GM21717 (cell line): ENCODE results near the gene KHK.
"Not testable (repeated sequence)": the region's sequence is repeated elsewhere in the genome, so short reads cannot be mapped to it uniquely, and the experiment has no call there.

Experiments used
- ATAC-seq: cut with Tn5 transposase; IDR thresholded peaks from one replicate; pipeline ENCODE4 v1.9.1; 2021; ENCODE audit warnings: mild to moderate bottlenecking, moderate library complexity; ENCODE audit not compliant: unreplicated experiment

The KHK gene

DNA sequence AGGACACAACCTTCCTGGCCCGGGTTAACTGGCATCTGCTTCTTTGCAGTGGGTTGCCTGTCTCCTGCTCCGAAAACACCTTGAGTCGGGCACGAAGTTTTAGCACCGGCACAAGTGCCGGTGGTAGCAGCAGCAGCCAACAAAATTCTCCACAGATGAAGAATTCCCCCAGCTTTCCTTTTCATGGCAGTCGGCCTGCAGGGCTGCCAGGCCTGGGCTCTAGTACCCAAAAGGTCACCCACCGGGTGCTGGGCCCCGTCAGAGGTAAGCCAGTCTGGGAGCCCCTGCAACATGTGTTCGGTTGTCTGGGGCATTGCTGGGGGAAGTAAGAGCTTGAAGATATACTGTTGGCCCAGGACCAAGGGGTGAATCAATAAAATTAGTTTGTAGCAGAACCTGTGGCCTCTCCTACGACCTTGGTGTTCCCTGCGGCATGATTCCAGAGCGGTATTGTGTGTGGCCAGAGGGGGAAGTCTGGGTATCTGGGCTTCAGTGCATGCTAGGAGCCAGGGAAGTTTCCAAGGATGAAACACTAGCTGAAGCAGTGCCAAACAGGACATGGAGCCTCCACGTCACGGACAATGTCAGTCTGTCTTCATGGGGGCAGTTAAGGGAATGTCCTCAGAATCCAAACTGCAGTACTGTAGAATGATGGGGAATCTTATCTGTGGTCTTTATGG lies 27.3 kb upstream of the KHK start:
- no peak for ATAC-seq

DNA sequence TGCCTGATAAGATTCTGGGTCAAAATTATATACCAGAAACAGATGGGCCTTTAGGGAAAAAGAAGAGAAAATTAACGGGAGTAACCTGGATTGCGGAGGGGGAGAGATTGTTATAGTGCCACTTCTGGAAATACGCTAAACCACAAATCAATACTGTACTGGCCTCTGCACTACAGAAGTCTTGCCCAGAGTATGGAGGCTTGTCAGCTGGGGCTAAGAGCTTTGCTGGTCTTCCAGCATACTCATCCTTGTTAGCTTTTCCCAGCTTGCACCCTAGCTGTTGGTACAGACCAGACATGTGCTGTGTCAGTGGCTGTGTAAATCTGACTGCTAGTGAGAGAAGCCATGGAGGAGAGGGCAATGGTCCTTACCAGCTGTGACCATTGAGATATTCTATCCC lies 26.2 kb upstream of the KHK start:
- ATAC-seq, result no peak

DNA sequence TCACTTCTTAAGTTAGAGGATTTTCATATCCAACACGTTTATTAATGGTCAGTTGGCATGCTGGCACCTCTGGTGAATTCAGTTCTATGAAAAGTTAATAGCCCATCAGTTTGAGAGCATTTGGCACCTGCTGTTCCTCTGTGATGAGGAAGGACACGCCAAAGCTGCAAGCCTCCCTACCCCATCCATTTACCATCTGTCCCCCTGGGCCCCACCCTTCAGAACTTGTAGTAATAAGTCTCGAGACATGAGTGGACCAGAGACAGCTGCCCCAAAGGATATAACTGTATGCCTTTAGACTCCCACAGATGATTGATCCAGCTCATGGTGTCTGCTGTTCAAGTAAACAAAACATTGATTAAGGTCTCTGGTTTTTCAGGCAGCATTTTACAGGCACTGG lies 21.4 kb upstream of the KHK start:
- ATAC-seq, result no peak

- ATAC-seq, result no peak
Observed at GRCh38 chr2:27067385-27067784, 19.2 kb upstream of the KHK start.

DNA sequence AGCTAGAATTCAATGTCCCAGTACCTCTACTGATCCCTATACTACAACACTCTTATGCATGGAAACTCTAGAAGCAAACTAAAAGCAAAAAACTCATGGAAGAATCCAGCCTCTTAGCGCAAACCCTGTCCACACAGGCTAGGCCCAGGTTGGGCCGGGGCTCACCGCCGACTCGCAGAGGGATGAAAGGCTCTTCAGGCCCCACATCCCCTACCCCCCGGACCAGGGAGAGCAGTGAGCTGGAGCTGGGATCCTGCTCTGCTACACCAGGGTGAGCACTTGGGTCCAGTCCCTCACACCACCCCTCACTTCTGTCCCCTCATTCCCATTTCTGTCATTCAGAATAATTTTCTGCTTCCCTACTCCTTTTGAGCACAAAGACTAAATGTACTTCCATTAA lies 17.1 kb upstream of the KHK start:
- ATAC-seq, result no peak

- no peak for ATAC-seq
Observed at GRCh38 chr2:27069961-27070618, 16.5 kb upstream of the KHK start.

DNA sequence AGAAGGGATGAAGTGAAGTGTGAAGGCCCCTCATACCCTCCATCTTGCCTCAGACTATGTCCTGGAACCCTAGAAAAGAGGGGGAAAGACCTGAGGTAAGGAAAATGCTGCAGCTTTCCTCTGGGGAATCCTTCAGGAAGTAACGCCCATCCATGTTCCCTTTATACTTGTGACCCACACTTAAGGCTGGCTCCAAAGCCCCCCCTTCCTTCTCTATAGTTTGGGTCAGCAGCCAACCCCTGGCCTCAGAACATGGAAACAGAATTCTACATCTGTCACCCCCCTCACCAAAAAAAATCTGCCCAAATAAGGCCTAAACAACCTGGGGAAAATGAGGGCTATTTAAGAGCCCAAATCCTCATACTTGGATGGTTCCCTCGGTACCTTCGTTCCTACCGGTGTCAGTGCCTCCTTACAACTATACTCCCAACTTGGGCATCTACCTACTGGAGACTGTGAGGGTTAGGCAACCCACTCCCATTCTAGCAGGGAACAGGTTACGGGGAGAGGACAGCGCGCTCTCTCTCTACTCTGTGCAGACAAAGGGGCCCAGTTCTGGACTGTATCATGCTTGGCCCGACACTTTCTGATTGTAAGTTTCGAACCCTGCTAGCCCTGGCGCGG lies 15.8 kb upstream of the KHK start:
- ATAC-seq, result no peak

GRCh38 chr2:27071277-27071989 lies 15.1 kb upstream of the KHK start, which contains the start of gene OST4:
TSS of gene OST4 (minus strand) at chr2:27071654.
- ATAC-seq, result peak; percentile 76

GRCh38 chr2:27071990-27072830 lies 14.4 kb upstream of the KHK start:
- ATAC-seq, result peak; percentile 20

- ATAC-seq, result no peak
Observed at GRCh38 chr2:27072920-27073319, 13.7 kb upstream of the KHK start.

DNA sequence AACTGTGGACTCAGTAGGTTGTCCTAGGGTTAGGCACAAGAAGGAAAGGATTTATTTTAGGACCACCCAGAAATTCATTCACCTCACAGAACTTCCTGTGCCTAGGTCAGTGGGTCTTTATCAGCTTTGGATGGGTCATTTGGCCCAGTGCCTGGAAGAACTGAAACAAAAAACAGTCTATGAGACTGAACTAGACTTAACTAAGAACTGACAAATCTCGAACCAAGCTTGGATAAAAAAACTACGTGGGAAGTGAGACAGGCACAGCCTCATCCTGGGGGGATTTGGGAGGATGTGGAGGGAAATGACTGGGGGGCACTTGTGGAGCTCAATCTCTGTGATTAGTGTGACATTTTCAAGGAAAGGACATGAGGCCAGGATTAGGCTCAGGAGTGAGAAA lies 12.8 kb upstream of the KHK start:
- no peak for ATAC-seq

GRCh38 chr2:27074738-27075565 lies 11.6 kb upstream of the KHK start:
- ATAC-seq, result no peak

GRCh38 chr2:27075566-27075871 lies 11.1 kb upstream of the KHK start:
- not testable (repeated sequence) for ATAC-seq

DNA sequence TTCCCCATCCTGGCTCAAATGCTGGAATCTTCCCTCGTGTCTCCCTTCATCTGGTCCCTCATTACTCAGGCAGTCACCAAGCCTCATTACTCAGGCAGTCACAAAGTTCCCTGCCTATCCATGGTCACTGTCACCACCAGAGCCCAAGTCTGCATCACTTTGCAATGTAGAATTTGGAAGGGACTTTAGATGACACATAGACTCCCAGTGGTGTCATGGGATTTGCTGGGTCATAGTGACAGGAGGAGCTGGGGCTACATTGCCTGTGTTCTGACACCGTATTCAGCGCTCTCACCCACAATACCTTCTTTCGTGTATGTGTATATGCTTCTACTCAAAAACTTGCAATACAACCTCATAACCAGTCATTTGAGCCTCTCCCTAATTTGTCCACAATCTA lies 10.2 kb upstream of the KHK start:
- no peak for ATAC-seq

- no peak for ATAC-seq
Observed at GRCh38 chr2:27077231-27077630, 9.3 kb upstream of the KHK start.

GRCh38 chr2:27078267-27079194 lies 8.0 kb upstream of the KHK start, which contains the start of gene EMILIN1:
TSS of gene EMILIN1 (plus strand) at chr2:27078615. CDS start at chr2:27079066, 451 bp downstream.
- ATAC-seq, result no peak

DNA sequence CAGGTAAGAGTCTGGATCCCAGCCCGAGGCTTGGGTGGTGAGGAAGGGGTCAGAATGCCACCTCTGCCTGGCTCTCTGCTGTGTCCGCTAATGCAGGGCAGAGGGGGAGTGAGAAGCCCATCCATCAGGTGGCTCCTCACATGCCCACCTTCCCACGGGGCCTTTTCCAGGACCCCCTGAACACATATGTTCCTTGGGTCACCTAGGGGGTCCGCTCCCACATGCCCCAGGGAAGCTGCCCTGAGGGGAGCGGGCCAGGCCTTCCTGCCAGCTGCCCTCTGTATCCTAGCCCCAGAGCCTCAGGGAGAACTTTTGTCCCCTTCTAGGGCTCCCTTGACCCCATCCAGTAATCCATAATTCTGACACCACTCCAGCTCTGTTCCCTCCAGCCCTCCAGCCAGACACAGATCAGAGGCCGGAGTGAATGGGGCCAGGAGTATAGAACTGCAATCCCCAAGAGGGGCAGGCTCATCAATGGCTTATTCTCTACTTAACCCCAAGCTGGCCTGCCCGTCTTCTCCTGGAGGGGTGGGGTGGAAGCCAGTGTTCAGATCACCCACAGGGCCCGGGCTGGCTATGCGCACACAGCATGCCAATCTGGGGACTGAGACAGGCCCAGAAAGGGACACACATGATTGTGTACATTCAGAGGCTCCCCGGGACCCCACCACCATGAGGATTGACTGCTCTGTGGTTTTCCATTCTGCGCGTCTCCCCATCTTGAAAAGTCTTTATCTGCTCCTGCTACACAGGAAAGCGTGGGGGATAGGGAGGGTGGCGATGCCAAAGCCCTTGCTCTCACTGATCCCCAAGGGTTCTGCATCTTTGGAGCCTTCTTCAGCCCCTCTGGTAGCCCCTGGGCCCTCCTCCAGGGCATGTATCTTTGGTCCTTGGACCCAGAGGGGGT lies 7.1 kb upstream of the KHK start:
- no peak for ATAC-seq

GRCh38 chr2:27080140-27080469 lies 6.5 kb upstream of the KHK start:
- ATAC-seq, result no peak
